ENCODE results near the gene GLB1L2.

Gene GLB1L2

DNA sequence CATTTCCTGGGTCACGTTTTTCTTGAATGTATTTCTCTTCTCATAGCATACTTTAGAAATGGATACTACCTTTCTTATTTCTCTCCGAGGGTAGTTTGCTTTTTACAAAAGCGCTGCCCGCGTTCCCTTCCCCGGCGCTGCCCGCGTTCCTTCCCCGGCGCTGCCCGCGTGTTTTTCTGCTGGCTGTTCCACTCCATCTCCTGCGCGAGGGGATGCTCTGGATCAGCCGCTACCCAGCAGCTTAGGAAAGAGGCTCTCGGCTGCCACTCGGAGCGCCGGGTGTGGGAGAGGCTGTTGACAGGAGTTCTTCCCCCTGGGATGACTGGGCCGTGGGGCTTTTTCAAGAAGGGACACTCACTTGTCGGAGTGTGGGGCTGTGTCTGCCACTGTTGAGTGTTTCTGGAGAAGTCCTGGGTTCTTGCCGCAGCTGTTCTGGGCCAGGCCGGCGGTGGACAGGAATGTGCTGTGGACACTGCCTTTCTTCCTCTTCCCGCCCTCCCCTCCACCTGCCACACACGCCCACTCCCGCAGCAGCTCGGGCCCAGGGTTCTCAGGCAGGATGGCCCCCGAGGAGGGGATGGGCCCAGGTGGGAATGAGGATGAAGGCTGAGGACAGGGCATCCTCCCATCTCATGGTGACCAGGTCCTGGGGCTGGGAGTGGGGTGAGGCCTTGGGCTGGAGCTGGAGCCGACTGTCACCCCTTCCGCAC, 30.6 kb downstream of the GLB1L2 start:
- Histone ChIP-seq H3K79me2 (ENCODE audit: insufficient read depth, low read length) (no peaks in the 10 kb centered on the region), H2AFZ (ENCODE audit: low read depth, low read length, severe bottlenecking) (no peak overlapping the region), H3K4me2 (ENCODE audit: low read depth, low read length, poor library complexity, severe bottlenecking) (no peak overlapping the region), H3K9me3 (ENCODE audit: insufficient read depth, low read length) (no peaks in the 10 kb centered on the region), H3K9me2 (replicated peaks; ENCODE audit: insufficient read depth, low read length) (no peaks in the 10 kb centered on the region), H3K9ac (ENCODE audit: low read length) (no peak overlapping the region), H3F3A (ENCODE audit: insufficient read depth) (no peaks in the 10 kb centered on the region), H3K27me3 (ENCODE audit: low read length) (no peaks in the 10 kb centered on the region), H3K4me3 (ENCODE audit: insufficient read depth, low read length, poor library complexity, severe bottlenecking) (no peak overlapping the region), H3K36me3 (ENCODE audit: low read length) (no peaks in the 10 kb centered on the region), H3K27ac (ENCODE audit: low read depth, low read length) (no peak overlapping the region), H4K20me1 (ENCODE audit: low read depth, low read length) (no peaks in the 10 kb centered on the region)
- TF ChIP-seq EZH2phosphoT487 (conservative IDR thresholded peaks at IDR 0.05; ENCODE audit: low read length), result no peak
- TF ChIP-seq, protein P1, sequence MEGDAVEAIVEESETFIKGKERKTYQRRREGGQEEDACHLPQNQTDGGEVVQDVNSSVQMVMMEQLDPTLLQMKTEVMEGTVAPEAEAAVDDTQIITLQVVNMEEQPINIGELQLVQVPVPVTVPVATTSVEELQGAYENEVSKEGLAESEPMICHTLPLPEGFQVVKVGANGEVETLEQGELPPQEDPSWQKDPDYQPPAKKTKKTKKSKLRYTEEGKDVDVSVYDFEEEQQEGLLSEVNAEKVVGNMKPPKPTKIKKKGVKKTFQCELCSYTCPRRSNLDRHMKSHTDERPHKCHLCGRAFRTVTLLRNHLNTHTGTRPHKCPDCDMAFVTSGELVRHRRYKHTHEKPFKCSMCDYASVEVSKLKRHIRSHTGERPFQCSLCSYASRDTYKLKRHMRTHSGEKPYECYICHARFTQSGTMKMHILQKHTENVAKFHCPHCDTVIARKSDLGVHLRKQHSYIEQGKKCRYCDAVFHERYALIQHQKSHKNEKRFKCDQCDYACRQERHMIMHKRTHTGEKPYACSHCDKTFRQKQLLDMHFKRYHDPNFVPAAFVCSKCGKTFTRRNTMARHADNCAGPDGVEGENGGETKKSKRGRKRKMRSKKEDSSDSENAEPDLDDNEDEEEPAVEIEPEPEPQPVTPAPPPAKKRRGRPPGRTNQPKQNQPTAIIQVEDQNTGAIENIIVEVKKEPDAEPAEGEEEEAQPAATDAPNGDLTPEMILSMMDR (IDR thresholded peaks at IDR 0.05; ENCODE audit: insufficient read depth, low read length, poor library complexity, severe bottlenecking), result no peak

DNA sequence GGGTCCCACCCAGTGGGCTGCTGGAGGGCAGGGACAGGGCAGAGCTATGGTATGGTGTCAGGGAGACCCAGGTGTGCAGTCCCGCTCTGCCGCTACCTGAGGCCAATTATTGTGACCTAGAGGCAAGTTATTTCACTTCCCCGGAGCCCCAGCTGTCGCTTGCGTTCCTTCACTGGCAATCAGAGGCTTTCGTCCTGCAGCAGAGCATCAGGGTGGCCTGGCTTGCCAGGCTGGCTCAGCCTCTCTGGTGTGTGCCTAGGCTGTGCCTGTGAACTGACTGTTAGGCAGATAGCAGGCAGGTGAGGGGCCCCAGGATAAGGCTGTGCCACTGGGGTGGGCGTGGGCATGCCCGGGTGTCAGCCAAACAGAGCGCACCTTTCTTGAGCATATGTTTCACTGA, 31.4 kb downstream of the GLB1L2 start:
- no peak overlapping the region for H3K27ac ChIP-seq (ENCODE audit: low read depth, low read length)
- no peak overlapping the region for H3K4me2 ChIP-seq (ENCODE audit: low read depth, low read length, poor library complexity, severe bottlenecking)
- no peaks in the 10 kb centered on the region for H3K9me3 ChIP-seq (ENCODE audit: insufficient read depth, low read length)
- no peak overlapping the region for H3K9ac ChIP-seq (ENCODE audit: low read length)
- H3K27me3 ChIP-seq (ENCODE audit: low read length), result no peaks in the 10 kb centered on the region
- no peaks in the 10 kb centered on the region for H3K36me3 ChIP-seq (ENCODE audit: low read length)
- no peaks in the 10 kb centered on the region for H3K79me2 ChIP-seq (ENCODE audit: insufficient read depth, low read length)
- no peak overlapping the region for H2AFZ ChIP-seq (ENCODE audit: low read depth, low read length, severe bottlenecking)
- H3K9me2 ChIP-seq (replicated peaks; ENCODE audit: insufficient read depth, low read length), result no peaks in the 10 kb centered on the region
- no peaks in the 10 kb centered on the region for H3F3A ChIP-seq (ENCODE audit: insufficient read depth)
- no peaks in the 10 kb centered on the region for H4K20me1 ChIP-seq (ENCODE audit: low read depth, low read length)
- TF ChIP-seq, protein P1 (IDR thresholded peaks at IDR 0.05; ENCODE audit: insufficient read depth, low read length, poor library complexity, severe bottlenecking), result no peak
- no peak for TF ChIP-seq EZH2phosphoT487 (conservative IDR thresholded peaks at IDR 0.05; ENCODE audit: low read length)
- no peak overlapping the region for H3K4me3 ChIP-seq (ENCODE audit: insufficient read depth, low read length, poor library complexity, severe bottlenecking)

DNA sequence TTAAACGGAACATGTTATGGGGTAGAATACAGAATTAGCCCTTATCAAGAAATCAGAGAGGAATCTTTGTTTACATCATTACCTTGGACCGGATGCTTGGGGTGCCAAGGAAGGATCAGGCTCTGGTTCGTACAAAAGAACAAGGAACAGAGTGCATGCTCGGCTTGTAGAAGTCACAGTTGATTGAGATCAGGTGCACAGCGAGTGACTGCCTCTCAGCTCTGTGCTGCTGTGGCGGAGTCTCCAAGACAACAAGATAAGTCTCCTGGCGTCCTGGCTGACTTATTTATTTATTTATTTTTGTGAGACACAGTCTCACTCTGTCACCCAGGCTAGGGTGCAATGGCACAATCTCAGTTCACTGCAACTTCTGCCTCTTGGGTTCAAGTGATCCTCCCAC, 31.8 kb downstream of the GLB1L2 start:
- H3K9me3 ChIP-seq (ENCODE audit: insufficient read depth, low read length), result no peaks in the 10 kb centered on the region
- no peak overlapping the region for H3K4me3 ChIP-seq (ENCODE audit: insufficient read depth, low read length, poor library complexity, severe bottlenecking)
- no peaks in the 10 kb centered on the region for H3K79me2 ChIP-seq (ENCODE audit: insufficient read depth, low read length)
- H3K27ac ChIP-seq (ENCODE audit: low read depth, low read length), result no peak overlapping the region
- no peaks in the 10 kb centered on the region for H3F3A ChIP-seq (ENCODE audit: insufficient read depth)
- H3K4me2 ChIP-seq (ENCODE audit: low read depth, low read length, poor library complexity, severe bottlenecking), result no peak overlapping the region
- no peak overlapping the region for H3K9ac ChIP-seq (ENCODE audit: low read length)
- H2AFZ ChIP-seq (ENCODE audit: low read depth, low read length, severe bottlenecking), result no peak overlapping the region
- H3K9me2 ChIP-seq (replicated peaks; ENCODE audit: insufficient read depth, low read length), result no peaks in the 10 kb centered on the region
- no peaks in the 10 kb centered on the region for H3K36me3 ChIP-seq (ENCODE audit: low read length)
- H3K27me3 ChIP-seq (ENCODE audit: low read length), result no peaks in the 10 kb centered on the region
- TF ChIP-seq, protein P1 (IDR thresholded peaks at IDR 0.05; ENCODE audit: insufficient read depth, low read length, poor library complexity, severe bottlenecking), result no peak
- no peak for TF ChIP-seq EZH2phosphoT487 (conservative IDR thresholded peaks at IDR 0.05; ENCODE audit: low read length)
- H4K20me1 ChIP-seq (ENCODE audit: low read depth, low read length), result no peaks in the 10 kb centered on the region
